ENCODE measurements around the gene TRIP13.
"Not testable (repeated sequence)": the region's sequence is repeated elsewhere in the genome, so short reads cannot be mapped to it uniquely, and the experiment has no call there.

The TRIP13 gene

GRCh38 chr5:921456-922435, 29.1 kb downstream of the TRIP13 start:
- DNase-seq = no peak

GRCh38 chr5:922436-923280, 30.0 kb downstream of the TRIP13 start:
- DNase-seq = no peak

GRCh38 chr5:923281-923873, 30.7 kb downstream of the TRIP13 start:
- DNase-seq = peak; percentile 92

DNA sequence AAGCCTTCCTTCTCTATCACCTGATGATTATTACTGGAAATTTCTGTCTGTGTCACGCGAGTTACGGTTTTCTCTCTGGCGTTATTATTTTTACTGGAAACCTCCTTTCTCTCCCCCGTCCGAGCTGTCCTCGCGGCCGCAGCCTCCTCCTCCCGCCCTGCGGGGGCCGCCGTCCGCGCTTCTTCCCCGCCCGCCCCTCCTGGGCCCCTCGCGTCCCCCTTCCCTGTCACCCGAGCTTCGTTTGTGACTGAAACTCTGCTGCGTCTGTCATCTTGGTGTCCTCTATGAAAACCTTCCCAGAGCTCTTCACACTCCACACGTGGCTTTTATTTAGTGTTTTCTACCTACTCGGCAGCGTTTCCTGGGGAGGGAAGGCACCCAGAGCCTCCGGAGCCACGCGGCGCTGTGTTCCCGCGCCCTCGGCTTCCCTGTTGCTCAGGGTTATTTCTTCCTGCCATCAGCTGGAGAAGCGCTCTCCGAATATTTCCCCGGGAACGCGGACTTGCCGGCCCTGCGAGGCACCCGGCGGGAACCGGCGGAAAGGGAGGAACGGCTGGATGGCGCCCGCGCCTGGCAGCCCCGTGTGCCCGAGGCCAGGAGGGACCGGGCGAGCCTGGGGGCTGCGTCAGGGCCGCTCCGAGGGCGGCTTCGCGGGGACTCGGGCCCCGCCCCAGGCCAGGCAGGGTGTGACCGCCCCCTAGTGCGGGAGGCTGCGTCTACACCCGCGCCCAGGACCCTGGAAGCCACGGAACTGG, 33.9 kb downstream of the TRIP13 start:
- DNase-seq = no peak

DNA sequence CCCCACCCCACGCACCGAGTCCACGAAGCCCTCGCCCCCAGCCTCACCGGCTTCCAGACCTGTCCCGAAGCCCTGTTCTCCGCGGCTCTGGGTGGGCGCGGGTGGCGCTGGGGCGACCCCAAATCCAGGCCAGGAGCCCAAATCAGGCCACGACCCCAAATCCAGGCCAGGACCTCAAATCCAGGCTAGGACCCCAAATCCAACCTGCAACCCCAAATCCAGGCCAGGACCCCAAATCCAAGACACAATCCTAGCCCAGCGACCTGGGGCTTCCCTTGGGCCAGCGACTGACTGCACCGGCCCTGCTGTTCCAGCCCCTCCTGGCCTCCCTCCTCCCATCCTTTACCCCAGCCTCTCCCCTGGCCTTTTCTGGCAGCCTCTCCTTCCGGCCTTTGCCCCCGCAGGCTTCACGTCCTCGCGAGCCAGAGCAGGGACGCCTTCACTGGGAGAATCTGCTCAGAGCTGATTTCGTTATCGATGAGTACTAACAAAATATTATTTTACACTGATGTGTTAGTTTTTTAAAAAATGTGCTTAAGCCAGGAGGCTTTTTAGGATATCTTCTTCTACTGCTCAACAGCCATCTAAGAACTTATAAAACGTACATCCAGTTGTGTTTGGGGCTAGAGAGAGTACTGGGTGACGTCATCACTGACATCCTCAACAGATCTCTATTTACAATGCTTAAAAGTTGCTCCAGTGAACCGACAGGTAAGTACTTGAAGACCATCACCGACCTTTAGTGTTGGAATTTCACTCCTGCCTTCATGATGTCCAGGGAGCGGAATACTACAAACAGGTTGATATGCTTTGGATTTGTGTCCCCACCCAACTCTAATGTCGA, 34.7 kb downstream of the TRIP13 start:
- no peak for DNase-seq

DNA sequence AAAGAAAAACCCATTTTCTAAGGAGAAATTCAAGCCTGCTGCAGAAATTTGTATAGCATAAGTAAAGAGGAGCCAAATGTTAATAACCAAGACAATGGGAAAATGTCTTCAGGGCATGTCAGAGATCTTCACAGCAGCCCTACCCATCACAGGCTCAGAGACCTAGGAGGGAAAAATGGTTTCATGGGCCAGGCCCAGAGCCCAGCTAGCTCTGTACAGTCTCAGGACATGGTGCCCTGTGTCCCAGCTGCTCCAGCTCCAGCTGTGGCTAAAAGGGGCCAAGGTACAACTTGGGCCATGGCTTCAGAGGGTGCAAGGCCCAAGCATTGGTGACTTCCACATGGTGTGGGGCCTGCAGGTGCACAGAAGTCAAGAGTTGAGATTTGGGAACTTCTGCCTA, 36.5 kb downstream of the TRIP13 start:
- not testable (repeated sequence) for DNase-seq

- no peak for DNase-seq
These were observed 36.9 kb downstream of the TRIP13 start for GRCh38 chr5:929596-929995.

DNA sequence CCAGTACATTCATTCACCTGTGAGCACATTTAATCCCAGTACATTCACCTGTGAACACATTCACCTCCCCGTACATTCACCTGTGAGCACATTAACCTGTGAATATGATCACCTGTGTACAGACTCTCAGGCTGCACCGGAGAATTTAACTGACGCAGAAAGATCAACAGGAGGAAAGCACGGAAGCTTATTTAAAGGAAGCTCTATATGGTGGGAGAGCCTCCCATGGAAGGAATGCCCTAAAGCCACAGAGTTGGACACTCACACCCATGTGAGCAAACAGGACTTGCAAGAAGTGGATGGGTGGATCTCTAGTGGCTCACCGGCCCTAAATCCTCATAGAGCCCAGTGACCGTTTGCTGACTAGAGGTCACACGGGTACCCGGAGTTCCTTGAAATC, 38.2 kb downstream of the TRIP13 start:
- DNase-seq = no peak

GRCh38 chr5:931570-932145, 39.0 kb downstream of the TRIP13 start:
- DNase-seq = no peak

- DNase-seq = no peak
These were observed 39.5 kb downstream of the TRIP13 start for GRCh38 chr5:932151-932627.

DNA sequence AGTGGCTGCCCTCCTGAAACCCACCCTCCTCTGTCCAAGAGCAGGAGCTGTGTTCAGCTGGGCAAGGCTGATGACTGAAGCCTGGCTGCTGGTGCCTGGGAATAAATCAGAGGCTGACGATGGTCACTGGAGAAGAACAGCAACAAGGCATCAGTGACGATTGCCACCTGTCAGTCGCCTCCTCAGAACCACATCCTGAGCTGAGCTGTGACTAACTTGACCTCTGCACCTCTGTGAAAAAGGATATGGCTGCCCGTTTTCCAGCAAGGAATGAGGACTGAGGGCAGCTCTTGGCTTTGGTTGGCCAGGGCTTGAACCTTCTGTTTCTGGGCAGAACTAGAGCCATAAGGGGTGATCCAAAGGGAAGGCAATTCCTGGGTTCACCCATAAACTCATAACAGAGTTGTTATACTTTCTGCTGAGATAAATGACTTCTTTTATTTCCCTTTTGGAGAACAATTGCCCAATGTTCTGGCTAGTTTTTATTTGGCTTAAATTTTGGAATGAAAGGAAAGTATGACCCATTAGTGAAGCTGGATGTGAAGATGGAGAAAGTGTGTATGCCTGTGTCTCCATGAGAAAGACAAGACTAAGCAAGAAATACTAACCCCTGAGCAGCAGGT, 40.1 kb downstream of the TRIP13 start:
- no peak for DNase-seq

- no peak for DNase-seq
These were observed 40.7 kb downstream of the TRIP13 start for GRCh38 chr5:933251-933861.

- not testable (repeated sequence) for DNase-seq
These were observed 41.3 kb downstream of the TRIP13 start for GRCh38 chr5:933951-934350.

DNA sequence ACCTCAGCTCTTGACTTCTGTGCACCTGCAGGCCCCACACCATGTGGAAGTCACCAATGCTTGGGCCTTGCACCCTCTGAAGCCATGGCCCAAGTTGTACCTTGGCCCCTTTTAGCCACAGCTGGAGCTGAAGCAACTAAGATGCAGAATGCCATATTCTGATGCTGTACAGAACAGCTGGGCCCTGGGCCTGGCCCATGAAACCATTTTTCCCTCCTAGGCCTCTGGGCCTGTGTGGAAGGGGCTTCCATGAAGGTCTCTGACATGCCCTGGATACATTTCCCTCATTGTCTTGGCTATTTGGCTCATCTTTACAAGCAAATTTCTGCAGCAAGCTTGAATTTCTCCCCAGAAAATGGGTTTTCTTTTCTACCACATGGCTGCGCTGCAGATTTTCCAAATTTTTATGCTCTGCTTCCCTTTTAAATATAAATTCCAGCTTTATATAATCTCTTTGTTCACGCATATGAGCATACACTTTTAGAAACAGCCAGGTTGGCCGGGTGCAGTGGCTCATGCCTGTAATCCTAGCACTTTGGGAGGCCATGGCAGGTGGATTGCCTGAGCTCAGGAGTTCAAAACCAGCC, 41.8 kb downstream of the TRIP13 start:
- DNase-seq = not testable (repeated sequence)

GRCh38 chr5:935510-936084, 42.9 kb downstream of the TRIP13 start:
- no peak for DNase-seq

GRCh38 chr5:936149-937144, 43.8 kb downstream of the TRIP13 start:
- no peak for DNase-seq

DNA sequence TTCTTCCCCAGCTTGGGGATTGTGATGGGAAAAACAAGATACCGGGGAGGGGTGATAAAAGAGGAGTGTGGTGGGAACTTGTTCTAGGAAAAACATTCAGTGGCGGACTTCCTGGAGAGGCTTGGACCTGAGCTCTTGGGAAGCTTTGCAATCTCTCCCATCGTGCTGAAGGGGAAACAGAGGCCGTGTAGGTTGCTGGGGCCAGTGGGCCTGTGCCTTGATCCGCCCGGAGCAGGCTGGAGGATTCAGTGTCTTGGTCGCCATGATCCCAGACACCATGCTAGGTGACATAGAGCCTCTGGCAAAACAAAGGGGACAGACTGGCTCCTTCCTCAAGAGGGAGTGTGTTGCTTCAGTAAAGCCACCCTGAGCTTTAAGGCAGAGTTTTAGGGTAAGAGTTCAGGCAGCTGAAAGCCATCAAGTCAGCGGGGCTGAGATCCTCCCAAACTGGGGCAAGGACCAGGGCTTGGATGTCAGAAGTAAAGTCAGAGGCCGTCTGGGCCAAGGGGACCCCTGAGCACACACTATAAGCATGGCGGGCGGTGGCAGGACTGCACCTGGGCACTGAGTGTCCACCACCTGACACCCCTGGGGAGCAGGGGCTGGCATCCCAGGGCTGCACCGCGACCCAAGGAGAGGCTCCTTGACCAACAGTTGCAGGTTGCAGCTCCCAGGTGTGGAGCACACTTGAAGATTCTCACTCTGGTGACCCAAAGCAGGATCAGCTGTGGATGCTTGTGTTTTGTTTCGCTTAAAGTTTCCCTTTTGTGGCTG, 44.7 kb downstream of the TRIP13 start:
- DNase-seq = no peak

All from DMS53 (cell line).